GM12891 (cell line): ENCODE data around the gene RALGPS1.

Experiments used
- POLR2A ChIP-seq: IDR thresholded peaks from 2 replicates; pipeline ENCODE4 v1.6.1; 2011; ENCODE audit warnings: low read depth, low read length, control low read depth
- POLR2AphosphoS5 ChIP-seq: IDR thresholded peaks from 2 replicates; pipeline ENCODE4 v1.6.1; 2011; ENCODE audit warnings: low read depth, low read length, control low read depth
- POU2F2 ChIP-seq: IDR thresholded peaks from 2 replicates; pipeline ENCODE4 v1.6.1; 2011; ENCODE audit warnings: low read depth, mild to moderate bottlenecking, control low read depth, low read length, moderate library complexity
- TAF1 ChIP-seq: IDR thresholded peaks from 2 replicates; pipeline ENCODE4 v1.6.1; 2011; ENCODE audit warnings: low read depth, low read length, control low read depth

DNA sequence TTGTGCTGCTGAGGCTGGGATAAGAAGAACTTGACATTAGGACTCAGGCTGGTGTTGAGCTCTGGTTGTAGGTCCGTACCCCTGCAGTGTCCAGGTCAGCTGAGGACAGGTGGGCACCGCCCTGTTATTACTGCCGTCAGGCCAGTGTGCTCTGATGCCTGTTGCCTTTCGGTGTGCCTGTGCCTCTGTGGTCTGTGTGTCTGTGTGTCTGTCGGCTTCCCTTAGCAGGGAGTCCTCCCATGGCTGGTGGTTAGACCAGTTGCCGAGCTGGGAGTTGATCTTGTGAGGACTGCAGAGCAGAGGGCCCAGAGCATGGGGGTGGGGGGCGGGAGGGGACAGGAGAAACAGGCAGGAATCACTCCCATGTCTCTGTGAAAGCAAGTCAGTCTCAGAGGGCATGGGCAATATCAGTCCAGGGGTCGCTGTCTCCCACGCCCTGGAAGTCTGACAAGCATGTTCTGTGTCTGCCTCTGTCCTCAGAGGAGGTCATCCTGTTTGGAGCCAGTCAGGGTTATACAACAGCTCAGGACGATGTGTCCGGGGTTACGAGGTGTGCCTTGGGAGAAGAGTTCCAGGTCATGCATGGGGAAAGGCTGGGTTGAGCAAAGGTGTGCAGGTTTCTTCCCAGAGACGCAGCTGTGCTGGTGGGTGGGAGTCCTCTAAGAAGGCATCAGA lies 282.7 kb downstream of the RALGPS1 start:
- TF ChIP-seq POLR2A, result no peak
- TF ChIP-seq POLR2AphosphoS5, result no peak
- TF ChIP-seq POU2F2, result no peak
- no peak for TF ChIP-seq TAF1
